HG02970 (cell line): ENCODE results near the gene NT5C3A.
"Not testable (repeated sequence)": the region's sequence is repeated elsewhere in the genome, so short reads cannot be mapped to it uniquely, and the experiment has no call there.

ENCODE experiments used
- ATAC-seq: cut with Tn5 transposase; IDR thresholded peaks from one replicate; pipeline ENCODE4 v1.9.1; 2021; ENCODE audit warnings: mild to moderate bottlenecking, moderate library complexity, moderate number of reproducible peaks; ENCODE audit not compliant: unreplicated experiment, low FRiP score

The NT5C3A gene

DNA sequence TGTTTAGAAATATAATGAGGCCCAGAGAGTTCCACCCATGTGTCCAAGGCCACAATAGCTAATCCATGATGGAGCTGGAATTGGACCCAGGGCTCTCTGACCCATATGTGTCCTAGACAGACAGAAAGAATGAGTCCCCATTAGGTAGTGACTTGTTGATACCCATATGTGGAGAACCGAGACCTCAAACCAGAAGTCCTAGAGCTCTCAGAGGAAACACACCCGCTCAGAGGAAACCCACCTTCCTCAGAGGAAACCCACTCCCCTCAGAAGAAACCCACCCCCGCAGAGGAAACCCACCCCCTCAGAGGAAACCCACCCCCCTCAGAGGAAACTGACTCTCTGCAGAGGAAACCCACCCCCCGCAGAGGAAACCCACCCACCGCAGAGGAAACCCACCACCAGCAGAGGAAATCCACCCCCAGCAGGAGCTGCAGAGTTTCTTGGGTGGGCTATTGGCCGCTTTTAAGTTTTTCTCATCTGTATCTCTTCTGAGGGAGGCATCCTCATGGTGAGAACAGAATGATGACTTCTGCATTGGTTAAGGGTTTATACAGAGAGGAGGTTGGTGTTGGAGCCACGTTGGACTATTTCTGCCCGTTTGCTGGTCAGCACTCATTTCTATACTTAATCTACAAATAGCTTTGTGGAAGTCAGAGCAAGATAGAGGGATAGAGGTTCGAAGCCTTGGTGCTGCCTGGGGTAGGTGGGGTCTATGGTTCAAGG, 70.4 kb downstream of the NT5C3A start:
- ATAC-seq, result not testable (repeated sequence)

GRCh38 chr7:32991068-32991585, 71.4 kb downstream of the NT5C3A start:
- ATAC-seq, result not testable (repeated sequence)

- not testable (repeated sequence) for ATAC-seq
Observed at GRCh38 chr7:32988148-32988547, 74.4 kb downstream of the NT5C3A start.

DNA sequence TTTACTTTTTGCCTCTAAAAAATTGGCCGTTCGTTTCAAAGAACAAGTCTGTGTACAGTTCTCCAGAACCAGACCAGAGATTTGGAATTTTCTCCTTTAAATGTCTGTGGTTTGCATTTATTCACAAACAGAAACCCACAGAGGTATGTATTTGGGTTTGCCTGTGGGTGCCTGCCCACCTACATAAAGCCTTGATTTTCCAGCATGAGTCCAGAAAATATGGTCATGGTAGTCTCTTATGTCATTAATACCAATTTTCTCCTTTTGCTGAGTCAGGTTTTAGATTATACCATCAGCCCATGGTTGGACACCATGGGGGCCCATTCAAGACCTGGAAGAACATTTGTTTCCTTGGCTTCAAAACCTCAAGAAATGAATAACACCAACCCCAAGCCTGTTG, 82.7 kb downstream of the NT5C3A start:
- not testable (repeated sequence) for ATAC-seq

- ATAC-seq, result not testable (repeated sequence)
Observed at GRCh38 chr7:32979246-32979645, 83.3 kb downstream of the NT5C3A start.

- not testable (repeated sequence) for ATAC-seq
Observed at GRCh38 chr7:32977159-32977558, 85.4 kb downstream of the NT5C3A start.

DNA sequence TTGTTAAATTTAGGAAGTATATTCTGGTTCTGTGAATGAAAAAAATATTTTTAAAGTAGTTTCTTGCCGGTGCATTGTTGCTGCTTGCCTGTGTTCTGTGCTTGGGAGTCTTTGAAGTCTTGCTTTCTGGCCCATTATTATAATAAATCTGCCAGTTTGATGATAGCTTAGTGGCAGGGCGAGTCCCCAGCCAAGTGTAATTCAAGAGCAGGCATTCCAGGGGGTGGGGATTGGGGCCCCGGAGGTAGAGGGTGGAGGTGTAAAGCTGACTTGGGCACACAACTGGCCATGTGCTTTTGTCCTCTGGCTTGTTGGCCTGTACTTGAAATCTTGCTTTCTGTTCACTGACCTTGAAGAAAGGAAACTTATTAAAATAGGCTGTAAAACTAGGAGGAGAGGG, 90.6 kb downstream of the NT5C3A start:
- ATAC-seq, result not testable (repeated sequence)

DNA sequence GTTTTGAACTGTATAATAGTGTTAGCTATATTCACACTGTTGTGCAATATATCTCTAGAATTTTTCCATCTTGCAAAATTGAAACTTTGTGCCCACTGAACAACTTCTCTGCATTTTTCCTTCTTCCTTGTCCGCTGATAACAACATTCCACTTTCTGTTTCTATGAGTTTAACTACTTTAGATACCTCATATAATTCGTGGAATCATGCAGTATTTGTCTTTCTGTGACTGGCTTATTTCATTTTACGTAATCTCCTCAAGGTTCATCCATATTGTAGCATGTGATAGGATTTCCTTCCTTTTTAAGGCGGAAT, 95.4 kb downstream of the NT5C3A start:
- not testable (repeated sequence) for ATAC-seq

- ATAC-seq, result not testable (repeated sequence)
Observed at GRCh38 chr7:32966489-32967267, 95.9 kb downstream of the NT5C3A start.

GRCh38 chr7:32964461-32965159, 98.0 kb downstream of the NT5C3A start:
- peak; percentile 87 for ATAC-seq
